Ascending aorta (tissue), 2 donors: ENCODE measurements around the gene EIF4EBP3. TPM values are rescaled to one million over a fixed set of nuclear protein-coding genes. Genes with fewer than 3 reads are reported as not detected.
A peak's percentile ranks its signal among the peaks of the same experiment; 100 is the strongest.
"Not testable (repeated sequence)": the region's sequence is repeated elsewhere in the genome, so short reads cannot be mapped to it uniquely, and the experiment has no call there.

Experiments used
- DNase-seq, 2 donors: peaks; one replicate each; pipeline ENCODE4 v3.0.0-alpha.2; 2019; ENCODE audit warnings: low spot score in 2 of 2
- H3K27ac ChIP-seq, 2 donors: fragments of 200-600 bp; sonication (generic); one replicate each; pipeline ENCODE4 v1.5.1; 2016 to 2017; ENCODE audit warnings: mild to moderate bottlenecking in 1 of 2
- H3K27me3 ChIP-seq: fragments of 200-600 bp; sonication (generic); one replicate; pipeline ENCODE4 v1.5.1; 2017
- H3K36me3 ChIP-seq, 2 donors: fragments of 200-600 bp; sonication (generic); one replicate each; pipeline ENCODE4 v1.5.1; 2016
- H3K4me1 ChIP-seq, 2 donors: fragments of 200-600 bp; sonication (generic); one replicate each; pipeline ENCODE4 v1.5.1; 2016 to 2017; ENCODE audit warnings: mild to moderate bottlenecking in 1 of 2
- H3K4me3 ChIP-seq, 2 donors: fragments of 200-600 bp; sonication (generic); one replicate each; pipeline ENCODE4 v1.5.1; 2016 to 2017; ENCODE audit warnings: mild to moderate bottlenecking in 1 of 2
- H3K9me3 ChIP-seq, 2 donors: fragments of 200-600 bp; sonication (generic); one replicate each; pipeline ENCODE4 v1.5.1; 2016
- intact Hi-C: fragments of 100-400 bp; cut with DNase I; formaldehyde crosslinking; loops from one replicate; pipeline ENCODE4 v1.15.1; 2023
- total RNA-seq: library from RNA; depleted of rRNA; stranded (reverse); fragments of >200 nt; gene quantifications from one replicate; pipeline ENCODE4 v1.1.0, GENCODE V29; 2016
- TF ChIP-seq, protein P1 (sequence below), 3 experiments: fragments of 200-600 bp in 2 of 3; fragments of 450-650 bp in 1 of 3; sonication (generic) in 2 of 3; IDR thresholded peaks; one replicate each; pipeline ENCODE4 v1.5.1; 2016 to 2019; ENCODE audit warnings: antibody characterized with exemption in 3 of 3, mild to moderate bottlenecking in 1 of 3, moderate library complexity in 1 of 3

The EIF4EBP3 gene
- total RNA-seq, 1 donor from 2014 or later = 4.0 TPM

DNA sequence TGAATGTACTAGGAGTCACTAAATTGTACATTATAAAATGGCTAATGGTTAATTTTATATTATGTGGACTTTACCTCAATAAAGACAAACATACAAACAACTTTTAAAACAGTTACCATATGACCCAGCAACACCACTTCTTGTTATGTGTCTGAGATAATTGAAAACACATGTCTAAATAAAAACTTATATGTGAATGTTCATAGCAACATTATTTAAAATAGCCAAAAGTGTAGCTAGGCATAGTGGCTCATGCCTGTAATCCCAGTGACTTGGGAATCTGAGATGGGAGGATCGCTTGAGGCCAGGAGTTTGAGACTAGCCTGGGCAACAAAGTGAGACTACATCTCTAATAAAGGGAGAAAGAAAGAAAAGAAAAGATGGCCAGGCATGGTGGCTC is 40.0 kb downstream of the EIF4EBP3 start:
- H3K4me1 ChIP-seq = peaks cover 0 to 6% of the 10 kb centered on the region in 2 donors
- no peak for DNase-seq
- H3K27me3 ChIP-seq = no peaks in the 10 kb centered on the region
- H3K27ac ChIP-seq = no peak overlapping the region
- H3K4me3 ChIP-seq = no peak overlapping the region
- TF ChIP-seq, protein P1, sequence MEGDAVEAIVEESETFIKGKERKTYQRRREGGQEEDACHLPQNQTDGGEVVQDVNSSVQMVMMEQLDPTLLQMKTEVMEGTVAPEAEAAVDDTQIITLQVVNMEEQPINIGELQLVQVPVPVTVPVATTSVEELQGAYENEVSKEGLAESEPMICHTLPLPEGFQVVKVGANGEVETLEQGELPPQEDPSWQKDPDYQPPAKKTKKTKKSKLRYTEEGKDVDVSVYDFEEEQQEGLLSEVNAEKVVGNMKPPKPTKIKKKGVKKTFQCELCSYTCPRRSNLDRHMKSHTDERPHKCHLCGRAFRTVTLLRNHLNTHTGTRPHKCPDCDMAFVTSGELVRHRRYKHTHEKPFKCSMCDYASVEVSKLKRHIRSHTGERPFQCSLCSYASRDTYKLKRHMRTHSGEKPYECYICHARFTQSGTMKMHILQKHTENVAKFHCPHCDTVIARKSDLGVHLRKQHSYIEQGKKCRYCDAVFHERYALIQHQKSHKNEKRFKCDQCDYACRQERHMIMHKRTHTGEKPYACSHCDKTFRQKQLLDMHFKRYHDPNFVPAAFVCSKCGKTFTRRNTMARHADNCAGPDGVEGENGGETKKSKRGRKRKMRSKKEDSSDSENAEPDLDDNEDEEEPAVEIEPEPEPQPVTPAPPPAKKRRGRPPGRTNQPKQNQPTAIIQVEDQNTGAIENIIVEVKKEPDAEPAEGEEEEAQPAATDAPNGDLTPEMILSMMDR (IDR thresholded peaks at IDR 0.05) = no peak
- H3K9me3 ChIP-seq = peaks cover 0 to 4% of the 10 kb centered on the region in 2 donors
- intact Hi-C loops = no loop called here
- no peaks in the 10 kb centered on the region for H3K36me3 ChIP-seq

- no peak for DNase-seq
- intact Hi-C loops = no loop called here
- TF ChIP-seq, protein P1 (IDR thresholded peaks at IDR 0.05) = no peak
- peak overlapping the region; percentile 27 to 48 for H3K27ac ChIP-seq
- H3K9me3 ChIP-seq = no peaks in the 10 kb centered on the region
- H3K4me1 ChIP-seq = peaks cover 0 to 6% of the 10 kb centered on the region in 2 donors
- H3K27me3 ChIP-seq = no peaks in the 10 kb centered on the region
- H3K4me3 ChIP-seq = no peak overlapping the region
- H3K36me3 ChIP-seq = no peaks in the 10 kb centered on the region
Observed at GRCh38 chr5:140588311-140589070, 41.0 kb downstream of the EIF4EBP3 start.

DNA sequence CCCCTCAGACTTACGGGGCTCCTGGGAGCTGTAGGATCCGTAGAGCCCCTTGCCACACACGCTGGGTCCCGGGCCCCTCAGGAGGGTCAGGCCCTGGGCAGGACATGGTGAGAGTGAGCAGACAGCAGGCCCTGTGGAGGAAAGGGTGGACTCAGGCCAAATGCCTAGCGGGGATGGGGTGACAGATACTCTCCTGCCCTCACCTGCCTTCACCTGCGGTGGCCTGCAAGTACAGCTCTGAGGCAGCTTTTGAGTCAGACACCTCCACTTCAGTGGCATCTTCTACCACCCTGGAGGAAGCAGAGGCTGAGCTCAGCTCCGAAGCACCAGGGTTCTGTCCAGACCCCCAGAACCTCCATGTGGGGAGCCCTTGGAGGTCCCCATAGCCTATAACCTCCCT is 43.4 kb downstream of the EIF4EBP3 start:
- DNase-seq = no peak
- Histone ChIP-seq H3K4me3 (no peak overlapping the region), H3K27me3 (no peaks in the 10 kb centered on the region), H3K9me3 (no peaks in the 10 kb centered on the region), H3K4me1 (peaks cover 0 to 6% of the 10 kb centered on the region in 2 donors), H3K27ac (no peak overlapping the region), H3K36me3 (no peaks in the 10 kb centered on the region)
- intact Hi-C loops = no loop called here
- TF ChIP-seq, protein P1 (IDR thresholded peaks at IDR 0.05) = no peak

DNA sequence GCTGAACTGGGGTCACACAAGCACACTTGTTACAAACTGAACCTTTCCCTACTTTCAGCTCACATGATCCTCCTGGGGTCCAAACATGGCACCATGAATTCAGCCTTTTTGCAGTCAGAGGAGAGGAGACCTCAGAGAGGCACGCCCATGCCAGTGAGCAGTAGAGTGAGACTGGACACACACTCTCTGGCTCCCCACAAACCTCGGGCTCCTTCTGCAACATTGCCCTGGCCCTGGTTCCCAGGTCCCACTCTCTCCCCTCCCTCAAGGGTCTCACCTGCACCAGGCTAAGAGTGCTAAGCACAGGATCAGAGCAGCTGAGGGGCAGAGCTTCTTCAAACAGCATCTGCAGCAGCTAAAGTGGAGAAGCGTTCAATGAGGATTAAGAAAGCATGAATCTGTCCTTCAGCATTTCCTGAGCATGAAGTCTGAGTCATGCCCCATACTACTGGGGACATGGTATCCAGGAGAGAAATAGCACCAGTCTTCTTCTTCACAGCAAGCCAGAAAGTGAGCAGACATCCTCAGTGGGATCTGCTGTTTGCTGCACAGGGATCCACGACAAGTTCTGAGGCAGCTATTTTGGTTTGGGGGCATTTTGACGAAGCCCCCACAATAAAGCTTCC is 44.4 kb downstream of the EIF4EBP3 start:
- Histone ChIP-seq H3K9me3 (no peaks in the 10 kb centered on the region), H3K4me3 (no peak overlapping the region), H3K27ac (no peak overlapping the region), H3K36me3 (no peaks in the 10 kb centered on the region), H3K4me1 (peaks cover 2 to 6% of the 10 kb centered on the region in 2 donors), H3K27me3 (no peaks in the 10 kb centered on the region)
- intact Hi-C loops = no loop called here
- TF ChIP-seq, protein P1 (IDR thresholded peaks at IDR 0.05) = no peak
- no peak for DNase-seq

GRCh38 chr5:140593070-140593469 is 45.6 kb downstream of the EIF4EBP3 start:
- H3K4me1 ChIP-seq, DNase-seq, H3K27ac ChIP-seq, H3K36me3 ChIP-seq, intact Hi-C loops, H3K9me3 ChIP-seq, H3K27me3 ChIP-seq, H3K4me3 ChIP-seq: not testable (repeated sequence)

GRCh38 chr5:140594169-140594568 is 46.7 kb downstream of the EIF4EBP3 start:
- H3K4me1 ChIP-seq = peaks cover 2% of the 10 kb centered on the region in 2 donors
- intact Hi-C loops = no loop called here
- H3K36me3 ChIP-seq = no peaks in the 10 kb centered on the region
- TF ChIP-seq, protein P1 (IDR thresholded peaks at IDR 0.05) = no peak
- no peak overlapping the region for H3K4me3 ChIP-seq
- no peak overlapping the region for H3K27ac ChIP-seq
- DNase-seq = no peak
- no peaks in the 10 kb centered on the region for H3K27me3 ChIP-seq
- no peaks in the 10 kb centered on the region for H3K9me3 ChIP-seq
